HUDEP-2 (cell line): Measurements from ENCODE around the gene BMX.

ENCODE experiments used
- DNase-seq, 76 experiments: peaks; one replicate each; lab custom pipeline; 2025; ENCODE audit not compliant: unreplicated experiment in 76 of 76; lab: John Stamatoyannopoulos, UW

BMX gene

DNA sequence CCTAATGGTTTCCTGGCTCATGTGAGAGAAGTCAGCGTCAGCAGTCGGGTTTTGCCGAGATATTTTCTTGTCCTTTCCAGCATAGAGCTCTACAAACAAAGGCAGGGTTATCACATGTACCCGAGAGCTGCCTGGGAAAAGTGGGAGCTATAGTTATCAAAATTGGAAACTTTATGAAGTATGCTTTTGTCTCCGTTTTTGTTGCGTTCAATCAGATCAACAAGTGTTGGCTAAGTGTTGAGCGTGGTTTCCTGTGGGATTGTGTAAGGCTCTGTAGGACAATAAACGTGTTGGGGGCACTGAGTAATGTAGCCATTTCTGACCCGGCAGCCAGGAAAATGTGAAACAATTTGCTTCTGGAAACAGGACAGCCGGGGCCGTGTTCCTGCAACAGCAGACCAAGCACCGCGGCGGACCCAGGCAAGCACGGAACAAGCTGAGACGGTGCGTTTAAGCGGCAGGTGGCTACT lies at the start of gene BMX:
TSS of gene BMX (plus strand) at position 311 of the 470 bp plus-strand sequence. CDS start 7,547 bp downstream, outside the sequence.
- DNase-seq: no peak

- no peak for DNase-seq
Measured at GRCh38 chrX:15451913-15452312, 48.7 kb upstream of the BMX start.

DNA sequence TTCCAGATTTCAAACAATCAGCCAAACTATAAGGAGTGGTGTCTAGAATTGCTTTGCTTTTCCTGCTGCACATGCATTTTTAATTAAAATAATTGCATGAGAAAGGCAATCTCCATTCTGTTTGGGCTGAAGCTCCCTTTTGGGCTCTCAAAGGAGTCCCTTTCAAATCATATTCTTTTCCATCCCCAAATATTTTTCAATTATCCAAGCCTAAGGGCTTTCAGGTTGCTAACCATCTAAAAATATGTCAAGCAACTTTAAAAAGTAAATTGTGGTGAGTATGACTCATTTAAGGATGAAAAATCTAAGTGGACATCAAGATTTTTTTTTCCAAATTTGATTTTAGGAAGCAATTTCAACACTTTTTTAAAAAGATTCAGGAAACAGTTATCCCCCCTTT lies 35.9 kb upstream of the BMX start:
- no peak for DNase-seq

DNA sequence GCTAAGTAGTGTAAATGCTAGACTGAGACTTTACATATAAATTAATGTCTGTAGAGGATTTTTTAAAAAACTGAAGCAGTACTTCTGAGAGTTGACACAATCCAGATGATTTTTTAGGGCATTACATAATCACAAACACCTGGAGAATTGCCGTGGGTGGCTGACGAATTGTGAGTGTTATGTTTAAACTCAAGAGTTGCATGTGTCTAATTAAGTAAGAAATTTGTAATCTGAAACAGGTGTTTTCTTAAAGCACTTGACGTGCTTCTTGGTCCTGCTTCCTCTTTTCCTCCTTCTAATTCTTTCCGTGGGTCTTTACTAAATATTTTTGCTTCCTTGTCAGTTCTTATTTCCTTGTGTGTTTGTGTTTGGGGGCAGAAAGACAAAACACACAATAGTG lies 35.3 kb upstream of the BMX start:
- no peak for DNase-seq

GRCh38 chrX:15465896-15466651 lies 34.5 kb upstream of the BMX start:
- peak in 7 of 76 experiments; percentile 0 to 1 (median 0) for DNase-seq

- DNase-seq: peak in 40 of 76 experiments; percentile 0 to 44 (median 6)
Measured at GRCh38 chrX:15468036-15468435, 32.6 kb upstream of the BMX start.

DNA sequence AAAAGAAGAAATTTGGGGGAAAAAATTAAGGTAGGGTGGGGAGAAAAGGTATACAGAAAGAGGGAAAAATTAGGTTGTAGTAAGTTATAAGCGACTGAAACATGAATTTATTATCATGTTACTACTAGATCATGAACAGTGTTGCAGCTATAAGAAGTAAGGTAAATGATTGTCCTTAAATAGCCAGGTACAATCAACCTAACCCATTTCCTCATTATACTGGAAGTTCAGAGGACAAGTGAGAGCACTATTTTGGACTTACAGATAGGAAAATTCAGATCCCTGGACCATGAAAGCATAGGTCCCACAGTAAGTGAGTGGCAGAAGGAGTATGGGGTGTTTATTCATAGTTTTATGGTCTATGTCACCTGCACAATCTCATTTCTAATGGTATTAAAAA lies 31.0 kb upstream of the BMX start:
- no peak for DNase-seq

- DNase-seq: peak in 64 of 76 experiments; percentile 1 to 65 (median 34)
Measured at GRCh38 chrX:15471028-15471427, 29.6 kb upstream of the BMX start.

DNA sequence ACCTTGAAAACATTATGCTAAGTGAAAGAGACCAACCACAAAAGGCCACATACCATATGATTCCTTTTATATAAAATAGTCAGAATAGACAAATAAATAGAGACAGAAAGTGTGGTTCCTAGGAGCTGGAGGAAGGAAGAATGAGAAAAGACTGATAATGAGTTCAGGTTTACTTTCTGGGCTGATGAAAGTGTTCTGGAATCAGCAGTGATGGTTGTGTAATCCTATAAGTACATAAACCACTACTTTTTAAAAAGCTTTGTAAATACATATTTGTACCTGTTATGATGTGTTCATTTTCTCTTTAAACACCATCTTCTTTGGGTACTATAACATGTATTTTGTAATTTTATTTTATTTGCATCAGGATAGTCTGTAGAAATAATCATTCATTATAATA lies 28.1 kb upstream of the BMX start:
- no peak for DNase-seq

GRCh38 chrX:15474028-15474427 lies 26.6 kb upstream of the BMX start:
- no peak for DNase-seq

GRCh38 chrX:15475021-15475420 lies 25.6 kb upstream of the BMX start:
- no peak for DNase-seq

DNA sequence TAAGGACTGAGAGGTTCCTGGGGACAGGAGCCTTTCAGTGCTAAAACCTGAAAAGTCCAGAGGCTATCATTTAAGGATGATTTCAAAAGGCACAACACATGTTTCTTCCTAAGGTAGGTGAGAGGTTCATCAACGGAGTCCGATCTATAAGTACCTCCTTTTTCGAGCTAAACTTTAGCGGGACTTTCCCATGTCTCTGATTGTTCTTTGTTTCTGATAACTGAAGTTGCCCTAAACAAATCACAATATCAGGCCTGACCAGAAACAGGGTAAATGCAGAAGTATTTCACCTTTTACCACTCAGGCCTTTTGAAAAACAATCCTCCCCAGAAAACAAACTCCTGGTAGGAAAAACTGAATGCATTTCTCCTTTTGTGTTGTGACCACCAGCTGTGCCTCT lies 25.1 kb upstream of the BMX start:
- DNase-seq: no peak

GRCh38 chrX:15483891-15484290 lies 16.7 kb upstream of the BMX start:
- no peak for DNase-seq

GRCh38 chrX:15492469-15492868 lies 8.1 kb upstream of the BMX start:
- DNase-seq: peak in 12 of 76 experiments; percentile 0 to 20 (median 5)

DNA sequence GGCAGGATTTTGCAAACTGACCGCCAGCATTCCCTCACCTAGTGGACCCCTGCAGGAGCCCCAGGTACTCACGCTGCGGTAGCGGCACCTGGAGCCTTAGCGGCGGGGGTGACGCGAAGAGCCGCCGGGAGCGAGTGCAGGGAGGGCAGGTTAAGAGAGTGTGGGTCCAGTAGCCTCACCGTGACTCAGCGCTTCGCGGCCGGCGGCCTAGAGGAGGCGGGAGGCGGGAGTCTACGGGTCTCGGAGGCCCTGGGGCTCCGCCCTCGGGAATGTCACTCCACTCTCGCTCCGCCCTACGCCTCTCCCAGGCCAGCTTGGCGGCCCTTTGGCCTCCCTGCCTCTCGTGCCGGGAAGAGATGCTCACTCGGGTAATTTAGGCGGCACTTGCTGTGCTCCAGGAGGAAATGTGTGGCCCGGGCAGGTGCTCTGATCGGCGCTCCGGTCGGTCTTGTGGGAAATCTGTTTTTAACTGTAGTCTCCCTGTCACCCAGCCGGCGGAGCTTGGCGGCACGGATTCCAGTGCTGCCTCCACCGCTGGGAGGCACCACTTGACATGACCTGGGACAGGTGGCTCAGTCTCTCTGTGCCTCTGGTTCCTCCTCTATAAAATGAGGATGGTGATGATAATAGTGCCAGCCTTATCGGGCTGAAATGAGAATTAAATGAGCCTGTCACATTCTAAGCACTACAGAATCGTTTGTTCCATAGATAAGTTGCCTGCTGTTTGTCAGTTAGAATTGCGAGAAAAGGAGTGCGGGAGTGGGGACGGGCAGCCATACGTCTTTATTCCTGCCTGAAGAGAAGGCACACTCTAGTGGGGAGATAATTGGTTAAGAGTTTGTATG lies 7.3 kb upstream of the BMX start, which contains the start of gene PIR:
TSS of gene PIR (minus strand) at position 216 of the 845 bp plus-strand sequence. CDS start 2,076 bp downstream, outside the sequence.
- DNase-seq: peak in 75 of 76 experiments; percentile 1 to 87 (median 69)

GRCh38 chrX:15495801-15496200 lies 4.8 kb upstream of the BMX start:
- DNase-seq: no peak

DNA sequence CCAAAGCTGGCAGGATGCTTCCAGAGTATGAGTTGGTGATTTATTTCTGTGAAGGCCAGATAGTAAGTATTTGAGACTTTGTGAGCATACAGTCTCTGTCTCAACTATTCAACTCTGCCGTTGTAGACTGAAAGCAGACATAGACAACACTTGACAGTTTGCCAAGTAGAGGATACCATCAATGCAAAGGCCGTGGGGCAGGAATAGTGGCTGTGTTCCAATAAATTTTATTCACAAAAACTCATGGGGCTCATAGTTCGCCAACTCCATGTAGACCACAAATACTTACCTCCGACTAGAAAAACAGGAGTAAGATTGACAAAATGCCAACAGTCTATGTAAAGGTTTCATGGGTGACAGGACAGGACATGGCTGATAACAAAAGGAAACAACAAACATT lies 3.8 kb upstream of the BMX start:
- DNase-seq: peak in 10 of 76 experiments; percentile 1 to 24 (median 5)

DNA sequence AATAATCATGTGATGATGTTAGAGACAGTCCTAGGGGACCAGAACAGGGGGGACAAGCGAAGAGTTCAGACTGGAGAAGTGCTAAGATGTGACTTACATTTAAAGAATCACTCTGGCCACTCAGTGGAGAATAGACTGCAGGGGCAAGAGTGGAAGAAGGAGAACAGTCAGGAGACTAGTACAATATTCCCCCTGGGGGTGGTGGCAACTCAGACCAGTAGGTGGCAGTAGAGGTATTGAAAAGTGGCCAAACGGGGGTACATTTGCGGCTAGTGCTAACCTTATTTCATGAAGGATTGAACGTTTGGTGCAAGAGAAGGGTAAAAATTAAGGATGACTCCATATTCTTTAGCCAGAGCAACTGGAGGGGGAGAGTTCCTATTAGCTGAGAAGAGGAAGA lies 2.7 kb upstream of the BMX start:
- DNase-seq: peak in 65 of 76 experiments; percentile 0 to 74 (median 37)

DNA sequence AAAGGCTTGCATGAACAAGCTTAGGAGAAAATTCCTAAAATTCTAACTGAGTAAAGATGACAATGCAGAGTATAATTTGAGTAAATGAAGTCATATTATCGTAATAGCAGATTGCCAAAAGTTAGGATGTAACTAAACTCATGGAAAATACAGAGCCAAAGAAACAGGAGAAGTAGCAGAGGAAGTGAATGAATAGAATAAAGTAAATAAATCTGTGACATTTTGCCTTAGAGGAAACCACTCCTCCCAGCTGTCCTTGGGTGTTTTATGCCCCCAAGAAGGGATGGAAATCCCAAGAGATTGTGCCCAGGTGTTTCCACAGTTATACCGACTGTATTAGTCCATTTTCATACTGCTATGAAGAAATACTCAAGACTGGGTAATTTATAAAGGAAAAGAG lies 1.9 kb upstream of the BMX start:
- no peak for DNase-seq

DNA sequence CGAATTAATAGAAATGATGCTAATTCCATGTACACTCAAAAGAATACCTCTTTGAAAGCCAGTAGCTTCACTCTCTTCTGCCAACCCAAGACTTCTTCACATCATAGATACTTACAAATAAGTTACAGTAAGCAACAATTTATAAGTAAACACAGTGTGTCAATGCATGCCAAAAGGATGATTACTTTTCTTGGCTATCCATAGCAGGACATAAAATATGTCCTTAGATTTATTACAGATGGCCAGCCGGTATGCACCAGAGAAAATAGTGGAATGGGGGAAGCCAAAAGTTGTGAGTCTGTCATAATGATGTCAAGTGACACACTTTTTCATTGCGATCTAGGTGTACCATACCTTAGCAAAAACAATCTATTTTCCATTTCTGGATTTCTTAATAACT lies 631 bp upstream of the BMX start:
- DNase-seq: no peak

GRCh38 chrX:15501506-15501905 lies 899 bp downstream of the BMX start:
- DNase-seq: no peak
